Stimulated activated CD4-positive, alpha-beta T cell treated with anti-CD3 and anti-CD28 coated beads, Interleukin-12 subunit alpha, Interleukin-12 subunit beta, amount 100 ng/mL, for 24 hours (primary cell): Measurements from ENCODE around the gene FGD6.
"Not testable (repeated sequence)": the region's sequence is repeated elsewhere in the genome, so short reads cannot be mapped to it uniquely, and the experiment has no call there.

Experiments
- DNase-seq, 2 experiments: peaks; one replicate each; pipeline ENCODE4 v3.0.0-alpha.2; 2020; ENCODE audit warnings: low read depth in 2 of 2

FGD6 gene

GRCh38 chr12:95126076-95126475, 91.2 kb downstream of the FGD6 start:
- no peak for DNase-seq

- no peak for DNase-seq
Observed at GRCh38 chr12:95124106-95124505, 93.2 kb downstream of the FGD6 start.

GRCh38 chr12:95118788-95119179, 98.5 kb downstream of the FGD6 start:
- DNase-seq = no peak

- DNase-seq = no peak
Observed at GRCh38 chr12:95118138-95118787, 99.0 kb downstream of the FGD6 start.

- peak; percentile 14 to 35 for DNase-seq
Observed at GRCh38 chr12:95117178-95117599, 100.1 kb downstream of the FGD6 start.

GRCh38 chr12:95116773-95117172, 100.5 kb downstream of the FGD6 start:
- DNase-seq = no peak

GRCh38 chr12:95116341-95116740, 100.9 kb downstream of the FGD6 start:
- DNase-seq = no peak

GRCh38 chr12:95115641-95116040, 101.6 kb downstream of the FGD6 start:
- no peak for DNase-seq

- DNase-seq = no peak
Observed at GRCh38 chr12:95114766-95115405, 102.4 kb downstream of the FGD6 start.

GRCh38 chr12:95107362-95107761, 109.9 kb downstream of the FGD6 start:
- no peak for DNase-seq

- DNase-seq = no peak
Observed at GRCh38 chr12:95105540-95105939, 111.7 kb downstream of the FGD6 start.

GRCh38 chr12:95104919-95105452, 112.3 kb downstream of the FGD6 start:
- no peak for DNase-seq

GRCh38 chr12:95102916-95103671, 114.2 kb downstream of the FGD6 start:
- DNase-seq = peak; percentile 2 to 23

- not testable (repeated sequence) for DNase-seq
Observed at GRCh38 chr12:95101957-95102356, 115.3 kb downstream of the FGD6 start.

GRCh38 chr12:95100264-95101190, 116.7 kb downstream of the FGD6 start:
- no peak for DNase-seq

GRCh38 chr12:95099270-95099790, 117.9 kb downstream of the FGD6 start:
- no peak for DNase-seq

- DNase-seq = no peak
Observed at GRCh38 chr12:95096852-95097251, 120.4 kb downstream of the FGD6 start.

GRCh38 chr12:95096378-95096777, 120.9 kb downstream of the FGD6 start:
- no peak for DNase-seq

- not testable (repeated sequence) for DNase-seq
Observed at GRCh38 chr12:95095866-95096265, 121.4 kb downstream of the FGD6 start.

GRCh38 chr12:95089462-95089861, 127.8 kb downstream of the FGD6 start:
- DNase-seq = no peak

- no peak for DNase-seq
Observed at GRCh38 chr12:95088379-95088778, 128.9 kb downstream of the FGD6 start.
